HFFc6 (cell line): ENCODE results near the gene FCER1G. TPM values are rescaled to one million over a fixed set of nuclear protein-coding genes. Genes with fewer than 3 reads are reported as not detected.
A peak's percentile ranks its signal among the peaks of the same experiment; 100 is the strongest.

ENCODE experiments used
- DNase-seq: peaks from one replicate; pipeline ENCODE4 v3.0.0-alpha.2; 2018
- H3K27ac Mint-ChIP-seq: 2 replicates; pipeline ENCODE4 v1.8.0; 2020; ENCODE audit warnings: mild to moderate bottlenecking, mixed read lengths
- H3K27me3 Mint-ChIP-seq: 2 replicates; pipeline ENCODE4 v1.8.0; 2021; ENCODE audit warnings: mild to moderate bottlenecking, moderate library complexity, mixed read lengths; ENCODE audit not compliant: insufficient read depth
- H3K36me3 Mint-ChIP-seq: 2 replicates; pipeline ENCODE4 v1.8.0; 2021; ENCODE audit warnings: low read depth, mixed read lengths
- H3K4me1 Mint-ChIP-seq: 2 replicates; pipeline ENCODE4 v1.8.0; 2020; ENCODE audit warnings: low read depth, mixed read lengths
- H3K4me3 Mint-ChIP-seq: 2 replicates; pipeline ENCODE4 v1.8.0; 2020; ENCODE audit warnings: mild to moderate bottlenecking, moderate library complexity, mixed read lengths
- H3K9me3 Mint-ChIP-seq: 2 replicates; pipeline ENCODE4 v1.8.0; 2020; ENCODE audit warnings: mild to moderate bottlenecking, mixed read lengths
- CTCF ChIP-seq: fragments of 200-600 bp; sonication (generic); IDR thresholded peaks from 2 replicates; pipeline ENCODE4 v1.5.0; 2021; ENCODE audit warnings: antibody characterized with exemption, mild to moderate bottlenecking
- long read RNA-seq: library from polyadenylated mRNA; unstranded; transcript quantifications from one replicate; pipeline ENCODE4 v2.0.0, GENCODE V29; 2019
- total RNA-seq, 6 experiments: library from RNA; stranded (reverse); fragmentation: NEBNext Ultra II Directional; extraction: Animal tissue kit (Norgen Biotek cat#: 25700); gene quantifications; 2 replicates in 1 of 6; 3 replicates in 5 of 6; pipeline ENCODE4 v1.2.3, GENCODE V29; 2021

The FCER1G gene
- 1 to 10 TPM in 1 of 6 experiments, under 1 TPM in 4, not detected in 1; 0.33 to 1.0 (median 0.53) TPM for total RNA-seq
- long read RNA-seq: 0 reads

- H3K9me3 Mint-ChIP-seq: no peaks in the 10 kb centered on the region
- no peak for TF ChIP-seq CTCF
Measured at GRCh38 chr1:161215076-161215475, at the start of gene FCER1G. FCER1G (plus strand) TSS chr1:161215295; CDS start chr1:161215322, 27 bp downstream.

GRCh38 chr1:161165742-161166668 is 49.1 kb upstream of the FCER1G start, which contains the start of gene PPOX:
PPOX (plus strand) TSS chr1:161166426; CDS start chr1:161166848, 422 bp downstream.
- H3K4me1 Mint-ChIP-seq: peaks cover 30% of the 10 kb centered on the region
- H3K4me3 Mint-ChIP-seq: peak within 1 kb of the TSS; percentile 94
- DNase-seq: peak; percentile 99
- H3K36me3 Mint-ChIP-seq: peaks cover 2% of the 10 kb centered on the region
- peak; percentile 74 for TF ChIP-seq CTCF
- no peaks in the 10 kb centered on the region; the same call in none of the 2 replicates for H3K27me3 Mint-ChIP-seq
- no peaks in the 10 kb centered on the region for H3K9me3 Mint-ChIP-seq
- peak within 1 kb of the TSS; percentile 100 for H3K27ac Mint-ChIP-seq

More at GRCh38 chr1:161215076-161215475, at the start of gene FCER1G:
- Mint-ChIP-seq H3K36me3 (peaks cover 22% of the 10 kb centered on the region), H3K27me3 (no peaks in the 10 kb centered on the region), H3K4me3 (no peak within 1 kb of the TSS), H3K27ac (peak within 1 kb of the TSS; percentile 93), H3K4me1 (peaks cover 27% of the 10 kb centered on the region)
- DNase-seq: no peak

GRCh38 chr1:161166669-161167548 is 48.2 kb upstream of the FCER1G start:
- Mint-ChIP-seq H3K4me3 (peak overlapping the region; percentile 94), H3K4me1 (peaks cover 25% of the 10 kb centered on the region), H3K36me3 (peaks cover 5% of the 10 kb centered on the region; the same call in 1 of the 2 replicates), H3K27me3 (no peaks in the 10 kb centered on the region; the same call in none of the 2 replicates), H3K27ac (peak overlapping the region; percentile 100), H3K9me3 (no peaks in the 10 kb centered on the region)
- no peak for TF ChIP-seq CTCF
- DNase-seq: peak; percentile 20

- DNase-seq: no peak
- H3K27me3 Mint-ChIP-seq: no peaks in the 10 kb centered on the region; the same call in none of the 2 replicates
- no peaks in the 10 kb centered on the region for H3K9me3 Mint-ChIP-seq
- H3K4me3 Mint-ChIP-seq: no peak overlapping the region
- H3K27ac Mint-ChIP-seq: no peak overlapping the region
- peaks cover 15% of the 10 kb centered on the region for H3K36me3 Mint-ChIP-seq
- peaks cover 44% of the 10 kb centered on the region for H3K4me1 Mint-ChIP-seq
- no peak for TF ChIP-seq CTCF
Measured at GRCh38 chr1:161168906-161169305, 46.2 kb upstream of the FCER1G start.

- Mint-ChIP-seq H3K27ac (peak overlapping the region; percentile 61; the same call in 1 of the 2 replicates), H3K36me3 (peaks cover 30% of the 10 kb centered on the region), H3K4me1 (peaks cover 44% of the 10 kb centered on the region), H3K4me3 (no peak overlapping the region), H3K9me3 (no peaks in the 10 kb centered on the region; the same call in 1 of the 2 replicates), H3K27me3 (no peaks in the 10 kb centered on the region; the same call in none of the 2 replicates)
- peak; percentile 66 for TF ChIP-seq CTCF
- no peak for DNase-seq
Measured at GRCh38 chr1:161171191-161171590, 43.9 kb upstream of the FCER1G start.
